Dedifferentiated amniotic fluid mesenchymal stem cell (primary cell): ENCODE data around the gene TMCO4.

Experiments used
- DNase-seq: peaks from one replicate; pipeline ENCODE4 v3.0.0-alpha.2; 2016; ENCODE audit errors: extremely low spot score

Gene TMCO4

GRCh38 chr1:19717467-19717866 lies 82.2 kb downstream of the TMCO4 start:
- no peak for DNase-seq

DNA sequence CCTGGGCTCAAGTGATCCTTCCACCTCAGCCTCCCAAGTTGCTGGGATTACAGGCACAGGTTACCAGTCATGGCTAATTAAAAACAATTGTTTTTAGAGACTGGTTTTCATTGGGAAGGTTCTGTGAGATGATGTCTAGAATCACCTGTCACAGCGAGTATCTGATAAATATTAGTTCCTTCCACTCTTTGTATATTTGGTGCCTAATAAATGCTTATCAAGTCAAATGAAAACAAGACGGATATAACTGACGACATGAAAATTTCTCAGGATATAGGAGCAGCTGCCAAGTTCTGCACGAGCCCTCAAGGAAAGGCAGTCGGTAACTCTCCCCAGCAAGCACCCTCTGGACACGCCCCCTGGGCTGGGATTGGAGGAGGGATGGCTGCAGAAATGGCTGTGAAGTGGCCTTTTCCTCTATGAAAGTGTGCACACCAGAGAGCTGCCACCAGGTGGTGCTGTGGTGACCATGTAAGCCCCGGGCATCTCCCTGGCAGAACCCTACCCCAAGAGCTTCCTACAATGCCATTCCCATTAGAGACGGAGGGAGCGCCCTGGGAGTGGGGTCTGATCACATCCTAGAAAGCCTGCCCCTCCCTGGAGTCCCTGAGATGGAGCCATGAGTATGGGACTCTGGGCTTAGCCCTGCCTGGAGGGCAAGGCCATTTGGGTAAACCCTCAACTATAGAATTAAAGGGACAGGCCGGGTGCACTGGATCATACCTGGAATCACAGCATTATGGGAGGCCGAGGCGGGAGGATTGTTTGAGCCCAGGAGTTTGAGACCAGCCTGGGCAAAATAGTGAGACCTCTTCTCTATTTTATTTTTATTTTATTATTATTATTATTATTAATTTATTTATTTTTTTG lies 84.1 kb downstream of the TMCO4 start:
- DNase-seq, result peak; percentile 89

- DNase-seq, result no peak
Measured at GRCh38 chr1:19712928-19713327, 86.8 kb downstream of the TMCO4 start.

DNA sequence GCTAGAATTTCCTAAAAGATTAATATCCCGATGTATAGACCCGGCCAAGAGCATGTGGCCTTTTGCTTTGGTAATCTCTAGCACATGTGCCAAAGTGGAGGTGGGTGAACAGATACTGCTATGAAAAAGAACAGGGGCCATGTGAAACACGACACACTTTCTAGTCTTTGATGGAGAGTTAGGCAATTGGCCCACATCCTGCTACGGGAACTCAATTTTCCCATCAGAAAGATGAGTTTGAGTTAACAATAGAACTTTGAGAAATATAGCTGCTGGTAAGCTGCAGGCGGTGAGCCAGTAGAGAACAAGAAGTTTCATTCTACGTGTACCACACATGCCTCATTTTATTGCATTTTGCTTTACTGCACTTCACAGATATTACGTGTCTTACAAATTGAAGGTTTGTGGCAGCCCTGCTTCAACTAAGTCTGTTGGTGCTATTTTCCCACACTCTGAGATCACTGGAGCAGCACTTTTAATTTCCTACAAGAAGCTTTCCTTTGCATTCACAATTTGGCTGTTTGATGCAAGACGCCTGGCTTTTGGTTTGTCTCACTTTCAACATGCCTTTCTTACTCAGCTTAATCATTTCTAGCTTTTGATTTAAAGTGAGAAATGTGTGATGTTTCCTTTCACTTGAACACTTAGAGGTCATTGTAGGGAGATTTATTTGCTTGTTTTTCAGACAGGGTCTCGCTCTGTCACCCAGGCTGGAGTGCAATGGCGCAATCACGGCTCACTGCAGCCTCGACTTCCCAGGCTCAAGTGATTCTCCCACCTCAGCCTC lies 88.7 kb downstream of the TMCO4 start:
- DNase-seq, result no peak

GRCh38 chr1:19709260-19709793 lies 90.4 kb downstream of the TMCO4 start:
- no peak for DNase-seq

- DNase-seq, result no peak
Measured at GRCh38 chr1:19708567-19709110, 91.1 kb downstream of the TMCO4 start.

GRCh38 chr1:19706136-19706535 lies 93.6 kb downstream of the TMCO4 start:
- DNase-seq, result no peak

- DNase-seq, result no peak
Measured at GRCh38 chr1:19705464-19705863, 94.3 kb downstream of the TMCO4 start.

- DNase-seq, result peak; percentile 78
Measured at GRCh38 chr1:19704247-19705113, 95.2 kb downstream of the TMCO4 start.

DNA sequence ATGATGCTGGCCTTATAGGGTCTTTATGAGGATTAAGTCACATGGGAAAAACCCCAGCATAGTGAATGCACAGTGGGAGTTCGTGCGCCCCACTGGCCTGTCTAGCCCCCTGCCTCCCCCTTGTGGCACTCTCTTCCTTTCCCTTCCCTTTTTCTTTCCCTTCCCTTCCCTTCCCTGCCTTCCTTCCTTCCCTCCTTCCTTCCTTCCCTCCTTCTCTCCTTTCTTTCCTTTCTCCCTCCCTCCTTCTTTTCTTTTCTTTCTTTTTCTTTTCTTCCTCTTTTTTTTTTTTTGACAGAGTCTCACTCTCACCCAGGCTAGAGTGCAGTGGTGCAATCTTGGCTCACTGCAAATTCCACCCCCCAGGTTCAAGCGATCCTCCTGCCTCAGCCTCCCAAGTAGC lies 96.4 kb downstream of the TMCO4 start:
- no peak for DNase-seq

GRCh38 chr1:19700079-19700777 lies 99.5 kb downstream of the TMCO4 start:
- no peak for DNase-seq

GRCh38 chr1:19698181-19698580 lies 101.5 kb downstream of the TMCO4 start:
- DNase-seq, result no peak

- no peak for DNase-seq
Measured at GRCh38 chr1:19696820-19697219, 102.9 kb downstream of the TMCO4 start.

DNA sequence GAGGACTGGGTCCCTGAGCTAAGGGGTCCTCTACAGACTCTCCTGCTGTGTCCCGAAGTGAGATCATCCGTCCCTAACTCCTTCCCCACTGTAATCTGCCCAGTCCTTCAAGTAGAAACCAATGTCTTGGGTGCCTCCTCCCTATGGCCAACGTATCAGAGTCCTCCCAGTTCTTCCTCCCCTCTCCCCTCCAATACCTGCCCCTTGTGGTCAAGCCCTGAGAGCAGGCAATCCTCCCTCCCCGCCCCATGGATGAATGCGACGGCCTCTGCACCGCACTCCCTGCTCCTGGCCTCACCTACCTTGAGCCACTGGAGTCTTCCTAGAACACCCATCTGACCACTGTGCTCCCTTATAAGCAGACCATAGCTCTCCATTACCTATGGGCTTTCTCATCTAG lies 103.9 kb downstream of the TMCO4 start:
- DNase-seq, result no peak

DNA sequence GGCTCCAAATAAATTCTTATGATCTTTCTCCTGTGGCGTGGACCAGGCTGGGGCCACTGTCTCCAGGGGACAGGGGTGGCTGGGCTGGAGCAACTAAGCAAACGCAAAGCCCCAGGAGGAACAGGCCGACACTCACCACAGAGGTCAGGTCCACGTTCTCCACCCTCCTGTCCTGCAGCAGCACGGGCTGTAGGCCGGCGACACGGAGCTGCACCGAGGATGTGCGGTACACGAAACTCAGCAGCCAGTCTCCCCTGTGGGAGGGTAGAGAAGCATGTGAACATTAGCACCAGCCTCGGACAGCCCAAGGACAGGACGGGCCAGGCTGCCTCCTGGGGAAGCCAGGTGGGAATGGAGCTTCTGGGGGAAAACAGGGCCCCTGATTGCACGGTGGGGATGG lies 105.4 kb downstream of the TMCO4 start:
- DNase-seq, result no peak

DNA sequence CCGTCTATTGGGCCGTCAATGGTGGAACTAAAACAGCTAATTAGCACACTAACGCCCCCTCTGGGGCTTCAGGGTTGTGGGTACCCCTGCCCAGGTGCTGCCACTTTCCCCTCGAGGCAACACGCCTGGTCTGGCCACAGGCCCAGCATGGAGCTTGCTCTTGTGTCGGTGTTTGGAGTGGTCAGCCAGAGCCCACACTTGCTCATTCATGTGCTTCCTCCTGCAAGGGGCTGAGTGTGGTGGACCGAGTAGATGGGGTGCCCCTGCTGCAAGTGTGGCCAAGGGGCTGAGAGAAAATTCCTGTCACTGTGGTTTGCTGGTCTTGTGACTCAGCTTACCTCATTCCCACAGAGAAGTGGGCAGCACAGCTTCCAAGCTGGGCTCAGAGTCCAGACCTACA lies 109.4 kb downstream of the TMCO4 start:
- no peak for DNase-seq

DNA sequence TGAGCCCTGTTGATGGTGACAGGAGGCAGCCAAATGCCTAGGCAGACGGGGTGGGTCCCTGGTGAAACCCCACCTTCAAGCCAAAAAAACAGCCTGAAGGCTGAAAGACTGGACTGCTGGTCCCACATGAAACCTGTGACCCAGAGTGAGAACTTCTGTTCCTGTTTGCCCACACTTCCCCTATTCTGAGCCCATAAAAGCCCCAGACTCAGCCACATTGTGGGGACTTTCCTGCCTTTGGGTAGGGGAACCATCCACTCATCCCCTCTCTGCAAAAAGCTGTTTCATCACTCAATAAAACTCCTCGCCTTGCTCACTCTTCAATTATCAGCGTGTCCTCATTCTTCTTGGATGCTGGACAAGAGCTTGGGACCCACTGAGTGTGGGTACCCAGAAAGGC lies 109.9 kb downstream of the TMCO4 start:
- DNase-seq, result no peak

DNA sequence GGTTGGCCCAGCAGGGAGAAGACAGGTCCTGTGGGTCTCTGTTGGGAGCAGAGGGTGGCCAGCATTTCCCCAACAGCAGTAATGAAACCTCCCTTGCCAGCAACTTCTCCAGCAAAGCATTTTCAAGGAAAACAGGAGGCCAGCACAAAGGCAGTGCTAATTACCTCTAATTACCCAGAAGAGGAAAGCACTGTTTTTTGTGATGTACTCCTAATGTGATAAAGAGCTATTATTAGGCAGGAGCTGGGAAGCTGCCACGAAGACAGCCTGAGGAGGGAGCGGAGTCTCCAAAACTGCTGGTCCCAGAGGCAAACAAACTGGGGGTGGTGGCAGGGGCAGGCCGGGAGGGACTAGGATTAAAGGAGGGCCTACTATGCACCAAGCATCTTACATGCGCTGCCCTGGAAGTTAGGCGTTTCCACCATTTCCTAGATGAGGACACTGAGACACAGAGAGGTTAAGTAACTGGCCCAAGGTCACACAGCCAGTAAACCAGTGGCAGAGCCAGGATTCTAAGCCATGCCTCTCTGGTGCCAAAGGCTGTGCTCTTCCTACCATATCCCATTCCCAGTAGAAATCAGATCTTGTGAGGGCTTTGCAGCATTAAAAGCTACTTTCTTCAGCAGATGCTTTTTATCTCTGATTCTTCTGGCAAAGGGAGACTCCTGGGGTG lies 110.5 kb downstream of the TMCO4 start:
- DNase-seq, result no peak

- no peak for DNase-seq
Measured at GRCh38 chr1:19688041-19688842, 111.5 kb downstream of the TMCO4 start.
